Activated CD8-positive, alpha-beta memory T cell treated with anti-CD3 and anti-CD28 coated beads, Interleukin-2, amount 10 ng/mL, durations not matched to agents 7 days and 5 days (primary cell): ENCODE results near the gene KIF3A. TPM values are rescaled to one million over a fixed set of nuclear protein-coding genes. Genes with fewer than 3 reads are reported as not detected.
A peak's percentile ranks its signal among the peaks of the same experiment; 100 is the strongest.

Experiments
- ATAC-seq: fragments of 150-1000 bp; cut with Tn5 transposase; one replicate; pipeline ENCODE4 v1.10.0; 2021; ENCODE audit warnings: moderate library complexity
- CTCF ChIA-PET: fragments of 350-600 bp; sonication (Branson Sonifier 250); formaldehyde crosslinking; loops from one replicate; lab custom pipeline; 2021; ENCODE audit warnings: antibody characterized with exemption; lab: Charles Lee
- DNase-seq: peaks from one replicate; pipeline ENCODE4 v3.0.0-alpha.2; 2020
- H3K27ac Mint-ChIP-seq: one replicate; pipeline ENCODE4 v1.8.0; 2021; ENCODE audit warnings: mild to moderate bottlenecking, mixed read lengths
- H3K27me3 Mint-ChIP-seq: one replicate; pipeline ENCODE4 v1.8.0; 2021; ENCODE audit warnings: mixed read lengths
- H3K36me3 Mint-ChIP-seq: one replicate; pipeline ENCODE4 v1.8.0; 2021; ENCODE audit warnings: mild to moderate bottlenecking, mixed read lengths
- H3K4me1 Mint-ChIP-seq: one replicate; pipeline ENCODE4 v1.8.0; 2021; ENCODE audit warnings: mixed read lengths
- H3K4me3 Mint-ChIP-seq: one replicate; pipeline ENCODE4 v1.8.0; 2021; ENCODE audit warnings: mild to moderate bottlenecking, moderate library complexity, mixed read lengths
- H3K9me3 Mint-ChIP-seq: one replicate; pipeline ENCODE4 v1.8.0; 2022; ENCODE audit warnings: low read depth, mixed read lengths
- total RNA-seq, 2 experiments: library from RNA; stranded (reverse); gene quantifications; one replicate each; pipeline ENCODE4 v1.2.3, GENCODE V29; 2021

Gene KIF3A
- total RNA-seq, 2 experiments from 2014 or later, result 18.2 to 38.8 TPM

DNA sequence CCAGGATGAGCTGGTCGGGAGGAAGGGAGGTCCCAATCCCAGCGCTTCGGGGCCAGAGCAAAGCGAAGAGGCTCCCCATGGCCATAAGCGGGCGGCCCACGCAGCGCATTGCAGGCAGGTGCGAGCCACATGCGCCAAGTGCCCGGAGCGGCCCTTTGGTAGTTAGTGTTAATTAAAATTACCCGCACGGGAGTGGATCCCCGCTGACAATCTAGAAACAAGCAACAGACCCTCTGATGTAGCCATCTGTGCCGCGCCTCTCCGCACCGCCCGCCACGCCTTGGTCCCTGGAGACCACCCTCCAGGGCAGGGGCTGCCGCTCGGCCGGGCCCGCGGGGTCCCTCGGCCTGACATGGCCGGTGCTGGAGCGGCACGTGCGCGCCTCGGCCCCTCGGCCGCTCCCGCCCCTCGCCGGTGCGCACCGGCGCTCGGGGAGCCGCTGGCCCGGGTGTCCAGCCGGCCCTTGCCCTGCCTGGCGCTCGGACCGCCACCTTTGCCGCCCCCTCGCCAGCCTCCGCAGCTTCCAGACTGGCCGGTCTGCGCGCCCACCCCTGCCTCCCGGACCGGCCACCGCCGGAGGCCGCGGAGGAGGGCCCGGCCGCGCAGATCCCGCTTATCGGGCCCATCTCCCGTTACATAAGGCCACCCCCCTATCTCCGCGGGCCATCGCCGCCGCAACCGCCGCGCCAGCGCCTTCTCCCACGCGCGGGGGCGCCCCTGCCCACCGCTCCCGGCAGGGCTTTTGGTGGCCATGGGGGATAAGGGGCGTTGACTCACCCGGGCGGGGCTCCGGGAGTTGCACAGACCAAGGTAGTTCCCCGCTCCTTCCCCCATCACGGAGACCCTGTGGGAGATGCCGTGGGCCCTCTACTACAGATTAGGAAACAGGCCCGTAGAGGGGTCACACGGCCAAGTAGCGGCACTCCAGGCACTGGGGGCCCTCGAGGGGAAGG, 81.2 kb downstream of the KIF3A start:
- Mint-ChIP-seq H3K4me3 (peak overlapping the region; percentile 39), H3K27ac (peak overlapping the region; percentile 69), H3K4me1 (peaks cover 33% of the 10 kb centered on the region), H3K27me3 (peaks cover 15% of the 10 kb centered on the region), H3K36me3 (peaks cover 1% of the 10 kb centered on the region), H3K9me3 (no peaks in the 10 kb centered on the region)
- DNase-seq (peak; percentile 61), ATAC-seq (peak; percentile 57)
- CTCF ChIA-PET, result no interaction called here

DNA sequence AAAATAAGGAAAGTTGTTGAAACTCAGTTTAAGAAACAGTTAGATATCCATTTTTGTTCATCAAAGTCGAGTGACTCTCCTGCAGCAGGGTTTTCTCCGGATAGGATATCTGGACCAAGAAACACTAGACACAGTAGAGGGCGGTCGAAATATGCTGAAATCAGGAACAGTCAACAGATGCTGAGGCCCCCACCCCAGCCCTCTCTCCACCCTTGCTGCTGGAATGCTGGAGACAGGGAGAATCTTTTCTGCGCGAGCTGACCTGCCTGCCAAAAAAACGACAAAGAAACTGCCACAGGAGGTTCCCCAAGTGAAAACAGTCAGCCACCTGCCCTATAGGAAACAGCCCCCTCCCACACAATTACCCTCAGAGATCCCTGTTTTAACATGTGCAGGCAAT, 83.6 kb downstream of the KIF3A start:
- DNase-seq, result no peak
- H3K9me3 Mint-ChIP-seq, result peaks cover 1% of the 10 kb centered on the region
- no peak overlapping the region for H3K27ac Mint-ChIP-seq
- peaks cover 12% of the 10 kb centered on the region for H3K36me3 Mint-ChIP-seq
- CTCF ChIA-PET, result no interaction called here
- no peak overlapping the region for H3K4me3 Mint-ChIP-seq
- H3K27me3 Mint-ChIP-seq, result peaks cover 15% of the 10 kb centered on the region
- ATAC-seq, result no peak
- peaks cover 26% of the 10 kb centered on the region for H3K4me1 Mint-ChIP-seq

DNA sequence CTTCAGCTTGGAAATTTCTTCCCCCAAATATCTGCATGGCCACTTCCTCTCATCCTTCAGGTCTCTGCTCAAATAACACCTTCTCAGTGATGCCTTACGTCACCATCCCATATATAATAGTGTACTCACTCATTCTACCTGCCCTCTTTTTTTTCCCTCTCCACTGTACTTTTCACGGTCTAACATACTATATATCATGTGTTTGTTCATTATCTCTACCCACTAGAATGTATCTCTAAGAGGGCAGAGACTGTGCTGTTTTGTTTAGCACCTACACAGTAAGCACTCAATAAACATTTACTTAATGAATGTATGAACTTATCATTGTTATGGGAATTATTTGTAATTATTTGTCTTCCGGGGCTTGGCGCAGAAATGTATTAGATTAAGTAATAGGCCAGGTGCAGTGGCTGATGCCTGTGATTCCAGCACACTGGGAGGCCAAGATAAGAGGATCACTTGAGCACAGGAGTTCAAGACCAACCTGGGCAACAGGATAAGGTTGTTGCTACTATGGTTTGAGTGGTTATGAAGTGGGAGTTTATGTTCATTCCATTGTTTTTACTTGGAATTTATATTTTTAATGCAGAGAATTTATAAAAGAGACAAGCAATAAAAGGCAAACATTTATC, 85.4 kb downstream of the KIF3A start:
- CTCF ChIA-PET, result no interaction called here
- H3K4me1 Mint-ChIP-seq, result peaks cover 14% of the 10 kb centered on the region
- H3K4me3 Mint-ChIP-seq, result no peak overlapping the region
- H3K27ac Mint-ChIP-seq, result no peak overlapping the region
- no peak for ATAC-seq
- peaks cover 28% of the 10 kb centered on the region for H3K36me3 Mint-ChIP-seq
- no peak for DNase-seq
- peaks cover 15% of the 10 kb centered on the region for H3K27me3 Mint-ChIP-seq
- peaks cover 12% of the 10 kb centered on the region for H3K9me3 Mint-ChIP-seq

GRCh38 chr5:132648355-132648754, 89.0 kb downstream of the KIF3A start:
- no peak overlapping the region for H3K27ac Mint-ChIP-seq
- CTCF ChIA-PET, result interaction anchor here (1.4 to 1.5 kb wide), 3 partner anchors 10 to 172 kb away, joined by 3 to 4 read pairs (median 3); no protein-coding TSS in a partner anchor
- peaks cover 51% of the 10 kb centered on the region for H3K36me3 Mint-ChIP-seq
- ATAC-seq, result no peak
- peaks cover 11% of the 10 kb centered on the region for H3K4me1 Mint-ChIP-seq
- DNase-seq, result no peak
- H3K27me3 Mint-ChIP-seq, result peaks cover under 1% of the 10 kb centered on the region
- peaks cover 12% of the 10 kb centered on the region for H3K9me3 Mint-ChIP-seq
- H3K4me3 Mint-ChIP-seq, result no peak overlapping the region

GRCh38 chr5:132647473-132647872, 89.9 kb downstream of the KIF3A start:
- DNase-seq (no peak), ATAC-seq (no peak)
- no peaks in the 10 kb centered on the region for H3K27me3 Mint-ChIP-seq
- H3K9me3 Mint-ChIP-seq, result peaks cover 12% of the 10 kb centered on the region
- peaks cover 60% of the 10 kb centered on the region for H3K36me3 Mint-ChIP-seq
- CTCF ChIA-PET, result interaction anchor here (1.5 kb wide), 1 partner anchor 17 kb away, joined by 4 read pairs; no protein-coding TSS in a partner anchor
- H3K4me1 Mint-ChIP-seq, result peaks cover 20% of the 10 kb centered on the region
- no peak overlapping the region for H3K27ac Mint-ChIP-seq
- no peak overlapping the region for H3K4me3 Mint-ChIP-seq

DNA sequence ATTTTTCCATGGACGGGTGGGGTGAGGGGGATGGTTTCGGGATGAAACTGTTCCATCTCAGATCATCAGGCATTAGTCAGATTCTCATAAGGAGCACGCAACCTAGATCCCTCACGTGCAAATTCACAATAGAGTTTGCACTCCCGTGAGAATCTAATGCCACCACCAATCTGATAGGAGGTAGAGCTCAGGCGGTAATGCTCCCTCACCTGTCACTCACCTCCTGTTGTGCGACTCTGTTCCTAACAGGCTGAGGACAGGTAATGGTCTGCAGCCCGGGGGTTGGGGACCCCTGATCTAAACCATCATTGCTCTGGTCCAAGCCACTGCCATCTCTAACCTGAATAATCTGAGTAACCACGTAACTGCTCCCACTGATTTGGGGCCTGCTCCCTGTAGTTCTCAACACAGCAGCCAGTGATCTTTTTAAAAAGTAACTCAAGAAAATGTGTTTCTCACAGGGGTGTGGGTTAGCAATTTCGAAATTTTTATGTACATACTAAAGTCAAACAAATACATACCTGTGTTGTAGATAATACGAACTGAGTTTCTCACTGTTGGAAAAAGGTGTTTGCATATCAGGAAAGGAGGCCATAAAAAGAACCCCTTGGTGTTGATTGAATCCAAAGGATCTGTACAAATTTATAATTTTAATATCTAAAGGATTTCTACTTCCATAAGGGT, 90.6 kb downstream of the KIF3A start:
- no peak overlapping the region for H3K4me3 Mint-ChIP-seq
- peaks cover 12% of the 10 kb centered on the region for H3K9me3 Mint-ChIP-seq
- no peak for DNase-seq
- ATAC-seq, result no peak
- H3K27ac Mint-ChIP-seq, result no peak overlapping the region
- CTCF ChIA-PET, result interaction anchor here (1.5 kb wide), 1 partner anchor 17 kb away, joined by 4 read pairs; no protein-coding TSS in a partner anchor
- H3K36me3 Mint-ChIP-seq, result peaks cover 65% of the 10 kb centered on the region
- peaks cover 26% of the 10 kb centered on the region for H3K4me1 Mint-ChIP-seq
- H3K27me3 Mint-ChIP-seq, result no peaks in the 10 kb centered on the region

DNA sequence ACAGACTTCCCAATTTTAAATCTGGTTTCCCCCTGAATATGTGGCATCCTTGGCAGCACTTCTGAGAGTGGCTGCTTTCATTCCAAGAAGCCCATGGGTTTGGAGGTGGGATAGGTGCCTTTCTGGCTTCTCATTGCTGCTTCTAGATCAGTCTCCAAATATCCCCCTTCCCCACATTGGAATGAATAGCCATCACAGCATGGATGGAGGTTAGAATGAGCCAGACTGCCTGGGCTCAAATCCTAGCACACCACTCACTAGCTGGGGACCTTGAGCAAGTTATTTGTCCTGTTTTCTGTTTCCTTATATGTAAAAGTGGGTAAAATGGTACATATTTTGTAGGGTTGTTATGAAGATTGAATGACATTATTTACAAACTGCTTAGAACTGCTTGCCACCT, 93.2 kb downstream of the KIF3A start:
- peaks cover 49% of the 10 kb centered on the region for H3K4me1 Mint-ChIP-seq
- H3K36me3 Mint-ChIP-seq, result peaks cover 63% of the 10 kb centered on the region
- no peaks in the 10 kb centered on the region for H3K27me3 Mint-ChIP-seq
- no peak overlapping the region for H3K4me3 Mint-ChIP-seq
- ATAC-seq, result no peak
- CTCF ChIA-PET, result interaction anchor here (1.4 kb wide), 1 partner anchor 14 kb away, joined by 4 read pairs; no protein-coding TSS in a partner anchor
- no peak for DNase-seq
- peaks cover 12% of the 10 kb centered on the region for H3K9me3 Mint-ChIP-seq
- no peak overlapping the region for H3K27ac Mint-ChIP-seq

Other genes starting within 250 kb of the KIF3A start
- gene IRF1, start 246.8 kb downstream of the KIF3A start, total RNA-seq, result 100 to 1,000 TPM; 205 to 223 TPM
- 10 to 100 TPM in 1 of 2 experiments, under 1 TPM in 1; 0.35 to 20.0 TPM for gene IL5, start 194.0 kb downstream of the KIF3A start, total RNA-seq
- gene RAD50, start 180.6 kb downstream of the KIF3A start, total RNA-seq, result 10 to 100 TPM; 39.7 to 51.6 TPM
- gene IL13, start 79.4 kb downstream of the KIF3A start, total RNA-seq, result 100 to 1,000 TPM in 1 of 2 experiments, 1 to 10 TPM in 1; 4.8 to 119 TPM
- gene IL4, start 63.6 kb downstream of the KIF3A start, total RNA-seq, result 1 to 10 TPM in 1 of 2 experiments, under 1 TPM in 1; 0.53 to 2.5 TPM
- gene CCNI2, start 9.9 kb upstream of the KIF3A start, total RNA-seq, result 10 to 100 TPM; 16.7 to 52.5 TPM
- gene SEPTIN8, start 39.7 kb upstream of the KIF3A start, total RNA-seq, result 10 to 100 TPM; 43.7 to 57.3 TPM
- gene SOWAHA, start 75.8 kb upstream of the KIF3A start, total RNA-seq, result under 1 TPM in 1 of 2 experiments, not detected in 1; 0.42 TPM
- 10 to 100 TPM in 1 of 2 experiments, 1 to 10 TPM in 1; 4.4 to 11.5 TPM for gene SHROOM1, start 93.1 kb upstream of the KIF3A start, total RNA-seq
- under 1 TPM; 0.26 to 0.67 TPM for gene GDF9, start 128.9 kb upstream of the KIF3A start, total RNA-seq
- 100 to 1,000 TPM; 344 to 446 TPM for gene UQCRQ, start 129.1 kb upstream of the KIF3A start, total RNA-seq
- 1 to 10 TPM; 2.7 to 6.0 TPM for gene LEAP2, start 136.1 kb upstream of the KIF3A start, total RNA-seq
- 10 to 100 TPM; 32.6 to 34.7 TPM for gene AFF4, start 226.1 kb upstream of the KIF3A start, total RNA-seq